Measurements from ENCODE around the gene OR52I1.
A peak's percentile ranks its signal among the peaks of the same experiment; 100 is the strongest.

OR52I1 gene

DNA sequence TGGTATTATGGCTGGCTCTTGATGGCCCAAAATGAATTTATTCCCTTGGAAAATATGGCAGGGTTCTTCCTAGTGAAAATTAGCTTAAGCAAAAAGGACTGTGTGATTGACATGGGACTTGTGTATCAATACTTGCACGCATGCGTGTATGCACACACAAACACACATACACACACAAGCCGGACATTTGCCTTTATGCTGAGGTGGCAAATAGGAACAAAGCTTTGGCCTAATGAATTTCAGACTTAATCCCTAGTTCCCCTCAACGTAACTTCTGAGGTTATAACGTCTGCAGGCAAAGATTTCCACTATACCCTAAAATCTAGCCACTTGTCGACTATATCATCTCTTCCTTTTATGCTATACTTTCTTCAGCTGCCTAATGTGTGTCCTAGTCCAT, 15.2 kb upstream of the OR52I1 start:
- Histone ChIP-seq H3K36me3 (ENCODE audit: control insufficient read depth, insufficient read depth, low read length) (no peaks in the 10 kb centered on the region), H3K9me3 (ENCODE audit: control insufficient read depth, insufficient read depth, low read length) (no peaks in the 10 kb centered on the region), H3K4me1 (ENCODE audit: control insufficient read depth, insufficient read depth, low read length) (no peaks in the 10 kb centered on the region), H3K27me3 (ENCODE audit: control insufficient read depth, insufficient read depth, low read length) (no peaks in the 10 kb centered on the region), H3K4me3 (ENCODE audit: low read depth, low read length) (no peak overlapping the region), H3K9ac (ENCODE audit: low read depth, low read length) (no peak overlapping the region)

DNA sequence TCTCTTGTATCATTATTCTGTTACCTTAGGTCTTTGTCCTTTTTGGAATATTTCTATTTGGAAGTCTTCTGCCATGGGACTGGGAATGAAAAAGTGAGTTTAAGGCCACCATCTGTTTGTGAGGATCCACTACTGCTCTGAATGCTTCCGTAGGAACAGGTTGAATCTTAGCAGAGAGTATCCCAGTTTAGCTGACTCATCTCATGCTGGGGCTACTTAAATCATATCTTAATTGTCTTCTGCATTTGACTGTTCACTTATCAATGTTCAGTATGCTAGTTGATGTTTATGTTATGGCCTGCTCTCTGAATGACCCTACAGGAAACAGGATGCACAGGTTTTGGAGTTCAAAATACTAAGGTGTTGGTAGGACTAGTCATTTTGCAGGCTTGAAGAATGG, 13.7 kb upstream of the OR52I1 start:
- no peaks in the 10 kb centered on the region for H3K36me3 ChIP-seq (ENCODE audit: control insufficient read depth, insufficient read depth, low read length)
- H3K27me3 ChIP-seq (ENCODE audit: control insufficient read depth, insufficient read depth, low read length): no peaks in the 10 kb centered on the region
- no peak overlapping the region for H3K9ac ChIP-seq (ENCODE audit: low read depth, low read length)

DNA sequence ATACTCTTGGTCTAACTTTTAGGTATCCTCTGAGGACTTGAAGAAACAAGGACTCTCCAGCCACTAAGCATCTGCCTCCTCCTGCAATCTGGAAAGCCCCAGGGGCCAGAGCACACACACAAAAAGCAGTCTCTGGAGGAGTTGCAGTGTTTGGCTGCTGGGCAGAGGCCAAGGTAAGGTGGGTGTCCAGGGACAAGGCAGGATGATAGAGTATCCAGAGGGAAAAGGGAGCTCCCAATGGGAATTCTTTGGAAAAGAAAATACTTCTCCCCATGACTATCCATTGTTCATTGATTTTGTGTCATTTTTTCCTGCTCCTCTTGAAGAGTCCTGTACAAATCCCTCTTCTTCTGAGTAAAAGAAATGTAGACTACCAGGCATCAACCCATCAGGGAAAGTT, 12.4 kb upstream of the OR52I1 start, which contains the start of gene OR52I2:
TSS of gene OR52I2 (plus strand) at position 301 of the 400 bp plus-strand sequence.
- no peaks in the 10 kb centered on the region for H3K27me3 ChIP-seq (ENCODE audit: control insufficient read depth, insufficient read depth, low read length)
- no peaks in the 10 kb centered on the region for H3K36me3 ChIP-seq (ENCODE audit: control insufficient read depth, insufficient read depth, low read length)
- no peaks in the 10 kb centered on the region for H3K9me3 ChIP-seq (ENCODE audit: control insufficient read depth, insufficient read depth, low read length)

More for the DNA sequence above, 13.7 kb upstream of the OR52I1 start:
- H3K4me3 ChIP-seq (ENCODE audit: low read depth, low read length): no peak overlapping the region
- H3K4me1 ChIP-seq (ENCODE audit: control insufficient read depth, insufficient read depth, low read length): no peaks in the 10 kb centered on the region
- no peaks in the 10 kb centered on the region for H3K9me3 ChIP-seq (ENCODE audit: control insufficient read depth, insufficient read depth, low read length)

DNA sequence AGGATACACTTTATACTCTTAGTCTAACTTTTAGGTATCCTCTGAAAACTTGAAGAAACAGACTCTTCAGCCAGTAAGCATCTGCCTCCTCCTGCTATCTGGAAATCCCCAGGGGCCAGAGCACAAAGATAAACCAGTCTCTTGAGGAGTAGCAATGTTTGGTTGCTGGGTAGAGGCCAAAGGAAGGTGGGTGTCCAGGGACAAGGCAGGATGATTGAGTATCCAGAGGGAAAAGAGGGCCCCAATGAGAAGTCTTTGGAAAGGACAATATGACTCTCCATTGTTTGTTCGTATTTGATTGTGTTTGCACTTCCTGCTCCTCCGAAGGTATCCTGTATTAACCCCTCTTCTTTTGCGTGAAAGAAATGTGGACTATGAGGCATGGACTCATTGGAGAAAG, 4.8 kb upstream of the OR52I1 start:
- Histone ChIP-seq H3K4me1 (ENCODE audit: control insufficient read depth, insufficient read depth, low read length) (no peaks in the 10 kb centered on the region), H3K4me3 (ENCODE audit: low read depth, low read length) (no peak overlapping the region), H3K9ac (ENCODE audit: low read depth, low read length) (no peak overlapping the region), H3K9me3 (ENCODE audit: control insufficient read depth, insufficient read depth, low read length) (no peaks in the 10 kb centered on the region), H3K27me3 (ENCODE audit: control insufficient read depth, insufficient read depth, low read length) (no peaks in the 10 kb centered on the region), H3K36me3 (ENCODE audit: control insufficient read depth, insufficient read depth, low read length) (no peaks in the 10 kb centered on the region)

More for the DNA sequence above, 12.4 kb upstream of the OR52I1 start, which contains the start of gene OR52I2:
- Histone ChIP-seq H3K4me3 (ENCODE audit: low read depth, low read length) (no peak within 1 kb of the TSS), H3K4me1 (ENCODE audit: control insufficient read depth, insufficient read depth, low read length) (no peaks in the 10 kb centered on the region), H3K9ac (ENCODE audit: low read depth, low read length) (no peak within 1 kb of the TSS)

DNA sequence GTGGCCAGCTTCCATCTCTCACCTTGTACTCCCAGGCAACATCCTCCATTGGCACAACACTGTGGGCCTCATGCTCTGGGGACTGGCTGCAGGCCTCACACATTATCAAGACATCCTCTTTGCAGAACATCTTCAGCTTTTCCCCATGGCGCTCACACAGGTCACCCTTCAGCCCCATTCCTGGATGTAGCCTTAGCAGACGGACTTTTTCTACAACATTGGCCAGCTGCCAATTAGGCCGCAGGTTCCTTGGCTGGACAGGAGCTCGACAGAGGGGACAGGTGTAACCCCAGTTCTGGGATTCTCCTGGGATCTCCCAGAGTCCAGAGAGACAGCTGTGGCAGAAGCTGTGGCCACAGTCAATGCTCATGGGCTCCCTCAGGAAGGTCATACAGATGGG, 11.2 kb downstream of the OR52I1 start:
- Histone ChIP-seq H3K27me3 (ENCODE audit: control insufficient read depth, insufficient read depth, low read length) (peaks cover 3% of the 10 kb centered on the region), H3K36me3 (ENCODE audit: control insufficient read depth, insufficient read depth, low read length) (peaks cover 4% of the 10 kb centered on the region), H3K4me1 (ENCODE audit: control insufficient read depth, insufficient read depth, low read length) (peaks cover 5% of the 10 kb centered on the region), H3K4me3 (ENCODE audit: low read depth, low read length) (no peak overlapping the region), H3K9me3 (ENCODE audit: control insufficient read depth, insufficient read depth, low read length) (no peaks in the 10 kb centered on the region), H3K9ac (ENCODE audit: low read depth, low read length) (no peak overlapping the region)

DNA sequence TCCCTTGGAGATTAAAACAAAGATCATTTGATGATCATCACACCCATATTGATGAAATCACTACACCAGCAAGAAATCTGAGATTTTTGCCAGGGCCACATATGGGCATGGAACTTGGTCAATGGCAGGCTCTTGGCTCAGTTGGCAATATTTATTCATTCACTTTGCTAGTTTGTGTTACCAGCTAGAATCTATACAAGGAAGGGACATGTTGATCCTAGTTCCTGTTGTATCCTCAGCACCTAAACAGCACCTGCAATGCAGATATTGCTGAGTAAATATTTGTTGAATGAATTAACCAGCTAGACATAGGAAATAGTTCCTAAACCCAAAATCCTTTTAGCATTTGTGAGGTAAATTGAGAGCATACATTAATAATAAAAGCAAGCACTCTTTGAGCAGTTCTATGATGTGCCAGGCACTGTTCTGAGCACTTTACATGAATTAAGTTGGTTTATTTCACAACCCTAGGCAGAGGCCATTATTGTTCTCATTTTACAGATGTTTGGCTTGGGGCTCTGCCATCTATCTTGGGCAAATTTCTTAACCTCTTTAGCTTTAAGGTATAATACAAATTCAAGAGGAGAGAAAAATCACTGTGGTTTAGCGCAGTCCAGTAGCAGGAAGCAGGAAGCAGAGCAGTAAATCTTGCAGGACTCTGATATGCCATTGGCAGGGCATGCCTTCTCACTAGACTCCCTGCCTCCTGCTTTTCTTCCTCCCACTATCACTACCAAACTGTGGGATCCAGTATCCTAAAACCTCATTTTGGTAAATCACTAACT, 12.6 kb downstream of the OR52I1 start:
- Histone ChIP-seq H3K9me3 (ENCODE audit: control insufficient read depth, insufficient read depth, low read length) (no peaks in the 10 kb centered on the region), H3K36me3 (ENCODE audit: control insufficient read depth, insufficient read depth, low read length) (no peaks in the 10 kb centered on the region), H3K27me3 (ENCODE audit: control insufficient read depth, insufficient read depth, low read length) (peaks cover 4% of the 10 kb centered on the region), H3K9ac (ENCODE audit: low read depth, low read length) (no peak overlapping the region), H3K4me3 (ENCODE audit: low read depth, low read length) (no peak overlapping the region), H3K4me1 (ENCODE audit: control insufficient read depth, insufficient read depth, low read length) (peaks cover 5% of the 10 kb centered on the region)

DNA sequence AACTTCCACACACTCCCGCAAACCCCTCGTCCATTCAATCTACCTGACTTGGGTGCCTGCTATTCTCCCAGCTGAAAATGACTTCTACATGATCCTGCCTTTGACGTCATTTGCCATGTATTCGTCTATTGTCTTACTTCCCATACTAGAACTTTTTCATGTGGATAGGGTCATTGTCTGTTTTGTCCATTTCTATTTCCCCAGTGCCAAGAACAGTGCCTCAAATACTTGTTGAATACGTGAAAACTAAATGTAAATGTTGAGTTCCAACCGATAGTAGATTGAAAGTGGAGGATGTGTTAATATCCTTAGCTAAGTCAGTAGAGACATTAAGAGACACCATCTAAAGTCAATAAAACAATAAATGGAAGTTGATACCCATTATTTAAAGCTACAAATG, 13.3 kb downstream of the OR52I1 start:
- no peaks in the 10 kb centered on the region for H3K36me3 ChIP-seq (ENCODE audit: control insufficient read depth, insufficient read depth, low read length)
- H3K9ac ChIP-seq (ENCODE audit: low read depth, low read length): no peak overlapping the region
- peak overlapping the region; percentile 75 for H3K4me3 ChIP-seq (ENCODE audit: low read depth, low read length)
- H3K9me3 ChIP-seq (ENCODE audit: control insufficient read depth, insufficient read depth, low read length): no peaks in the 10 kb centered on the region
- H3K27me3 ChIP-seq (ENCODE audit: control insufficient read depth, insufficient read depth, low read length): peaks cover 4% of the 10 kb centered on the region
- peaks cover 5% of the 10 kb centered on the region for H3K4me1 ChIP-seq (ENCODE audit: control insufficient read depth, insufficient read depth, low read length)

DNA sequence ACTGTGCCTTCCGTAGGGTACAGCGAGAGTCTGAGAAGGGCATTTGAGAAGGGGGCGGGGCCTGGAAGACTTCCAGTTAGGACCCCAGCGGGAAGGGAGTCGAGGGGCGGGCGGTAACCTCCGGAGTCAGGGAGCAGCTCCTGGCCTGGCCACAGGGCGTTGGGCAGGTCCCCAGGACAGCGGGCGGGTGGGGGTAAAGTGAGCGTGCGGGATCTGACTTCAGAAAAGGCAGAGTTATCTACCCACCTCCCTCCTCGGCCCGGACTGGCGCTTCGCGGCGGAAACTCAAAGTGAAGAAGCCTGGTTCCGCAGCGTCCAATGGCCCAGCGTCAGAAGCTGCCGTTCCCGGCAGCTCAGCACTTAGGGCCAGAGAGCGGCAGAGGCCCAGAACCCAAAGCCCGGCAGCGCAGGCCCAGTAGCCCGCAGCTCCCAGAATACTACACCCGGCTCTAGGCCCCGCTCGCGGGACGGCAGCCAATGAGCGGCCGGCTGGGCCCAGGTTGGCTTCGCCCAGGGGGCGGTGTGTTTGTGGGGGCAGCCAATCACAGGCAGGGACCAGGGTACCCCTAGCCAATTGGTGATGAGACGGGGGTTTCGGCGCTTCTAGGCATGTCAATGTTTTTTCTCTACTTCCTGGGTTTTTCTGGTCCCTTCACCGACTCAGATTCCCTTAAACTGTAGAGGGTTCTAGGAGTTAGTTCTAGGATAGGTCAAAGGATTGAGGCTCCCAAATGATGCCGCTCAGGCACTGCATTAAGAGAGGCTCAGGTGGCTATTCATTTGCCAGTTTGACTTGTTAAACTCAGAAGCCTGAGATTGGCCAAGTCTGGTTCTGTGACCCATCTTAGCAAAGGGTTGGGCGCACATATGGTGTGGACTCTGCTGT, 14.2 kb downstream of the OR52I1 start, which contains the start of gene TRIM68:
TSS of gene TRIM68 (minus strand) at position 451 of the 886 bp plus-strand sequence. CDS start 2,727 bp downstream, outside the sequence.
- peak within 1 kb of the TSS; percentile 75 for H3K4me3 ChIP-seq (ENCODE audit: low read depth, low read length)
- peak within 1 kb of the TSS; percentile 62 for H3K9ac ChIP-seq (ENCODE audit: low read depth, low read length)
- H3K4me1 ChIP-seq (ENCODE audit: control insufficient read depth, insufficient read depth, low read length): peaks cover 5% of the 10 kb centered on the region
- no peaks in the 10 kb centered on the region for H3K9me3 ChIP-seq (ENCODE audit: control insufficient read depth, insufficient read depth, low read length)
- H3K36me3 ChIP-seq (ENCODE audit: control insufficient read depth, insufficient read depth, low read length): no peaks in the 10 kb centered on the region
- H3K27me3 ChIP-seq (ENCODE audit: control insufficient read depth, insufficient read depth, low read length): peaks cover 4% of the 10 kb centered on the region

DNA sequence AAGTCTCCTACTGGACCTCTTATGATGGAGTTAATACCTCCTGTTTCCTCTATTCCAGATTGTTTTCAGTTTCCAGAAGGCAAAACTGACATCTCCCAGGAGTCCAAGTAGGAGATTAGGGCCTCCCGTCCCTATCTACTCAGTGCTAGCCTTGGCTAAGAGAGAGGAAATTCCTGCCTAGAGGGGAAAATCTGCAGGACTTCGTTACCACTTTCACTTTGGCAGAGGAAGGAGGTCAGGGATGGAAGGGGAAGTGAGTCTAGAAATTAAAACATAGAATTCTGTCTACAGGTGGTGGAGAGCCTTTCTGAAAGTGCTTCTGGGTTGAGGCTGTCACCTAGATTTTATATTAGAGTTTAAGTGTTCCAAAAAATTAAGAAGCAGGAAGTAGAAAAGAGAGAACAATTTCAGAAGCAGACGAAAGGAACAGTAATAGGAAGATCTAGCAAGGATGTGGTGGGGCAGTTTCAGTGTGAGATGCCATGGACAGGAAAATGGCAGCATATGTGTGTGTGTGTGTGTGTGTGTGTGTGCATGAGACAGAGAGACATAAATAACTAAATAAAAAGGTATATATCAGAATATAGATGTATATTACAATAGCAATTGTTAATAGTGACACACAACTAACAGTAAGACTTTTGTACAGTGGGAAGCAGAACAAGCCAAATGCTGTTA, 16.6 kb downstream of the OR52I1 start:
- peaks cover 4% of the 10 kb centered on the region for H3K27me3 ChIP-seq (ENCODE audit: control insufficient read depth, insufficient read depth, low read length)
- H3K4me3 ChIP-seq (ENCODE audit: low read depth, low read length): no peak overlapping the region
- no peaks in the 10 kb centered on the region for H3K9me3 ChIP-seq (ENCODE audit: control insufficient read depth, insufficient read depth, low read length)
- H3K36me3 ChIP-seq (ENCODE audit: control insufficient read depth, insufficient read depth, low read length): no peaks in the 10 kb centered on the region
- peaks cover 5% of the 10 kb centered on the region for H3K4me1 ChIP-seq (ENCODE audit: control insufficient read depth, insufficient read depth, low read length)
- no peak overlapping the region for H3K9ac ChIP-seq (ENCODE audit: low read depth, low read length)

DNA sequence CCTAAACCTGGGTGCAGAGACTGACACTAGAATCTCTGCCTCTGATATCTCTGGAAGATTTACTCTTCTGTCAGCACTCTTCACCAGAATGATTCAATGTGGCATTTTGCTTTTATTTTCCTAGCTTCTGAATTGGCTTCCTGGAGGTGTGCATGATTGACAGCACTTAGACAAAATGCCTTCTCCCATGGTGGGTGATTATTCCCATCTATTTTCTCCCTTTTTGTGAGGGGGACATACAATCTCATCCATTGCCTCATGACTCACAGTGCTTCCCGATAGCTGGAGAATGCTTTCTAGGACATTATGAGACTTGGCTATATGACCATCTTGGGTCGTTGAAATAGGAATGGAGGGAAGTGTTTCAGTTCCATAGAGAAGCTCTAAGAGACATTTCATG, 18.1 kb downstream of the OR52I1 start:
- Histone ChIP-seq H3K27me3 (ENCODE audit: control insufficient read depth, insufficient read depth, low read length) (peaks cover 4% of the 10 kb centered on the region), H3K4me3 (ENCODE audit: low read depth, low read length) (no peak overlapping the region), H3K36me3 (ENCODE audit: control insufficient read depth, insufficient read depth, low read length) (no peaks in the 10 kb centered on the region), H3K9ac (ENCODE audit: low read depth, low read length) (no peak overlapping the region), H3K9me3 (ENCODE audit: control insufficient read depth, insufficient read depth, low read length) (no peaks in the 10 kb centered on the region), H3K4me1 (ENCODE audit: control insufficient read depth, insufficient read depth, low read length) (peaks cover 4% of the 10 kb centered on the region)

DNA sequence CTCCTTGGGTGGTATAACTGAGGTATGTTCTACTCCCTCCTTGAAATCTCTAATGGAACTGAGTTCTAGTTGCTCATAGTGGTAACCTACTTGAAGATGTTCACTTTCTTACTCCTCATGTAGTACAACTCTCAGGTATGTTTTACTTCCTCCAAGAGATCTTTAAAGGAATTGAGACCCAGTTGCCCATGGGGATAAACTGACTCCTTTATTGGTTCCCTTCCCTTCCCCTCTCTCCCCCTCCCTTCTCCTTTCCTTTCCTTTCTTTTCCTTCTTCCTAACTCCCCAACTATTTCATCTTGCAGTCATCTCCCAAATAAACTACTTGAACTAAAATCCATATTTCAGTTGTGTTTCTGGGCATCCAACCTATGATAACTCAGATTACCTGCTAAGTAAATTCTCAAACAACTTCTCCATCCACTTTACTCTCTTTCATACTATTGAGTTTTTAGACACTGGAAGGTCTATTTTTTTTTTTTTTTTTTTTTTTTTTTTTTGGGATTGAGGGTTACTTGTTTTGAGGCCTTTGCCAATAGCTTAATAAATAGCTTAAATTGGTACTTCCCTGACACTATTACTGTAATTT, 22.1 kb downstream of the OR52I1 start:
- no peaks in the 10 kb centered on the region for H3K9me3 ChIP-seq (ENCODE audit: control insufficient read depth, insufficient read depth, low read length)
- H3K36me3 ChIP-seq (ENCODE audit: control insufficient read depth, insufficient read depth, low read length): no peaks in the 10 kb centered on the region
- no peak overlapping the region for H3K4me3 ChIP-seq (ENCODE audit: low read depth, low read length)
- H3K4me1 ChIP-seq (ENCODE audit: control insufficient read depth, insufficient read depth, low read length): no peaks in the 10 kb centered on the region
- H3K27me3 ChIP-seq (ENCODE audit: control insufficient read depth, insufficient read depth, low read length): no peaks in the 10 kb centered on the region
- no peak overlapping the region for H3K9ac ChIP-seq (ENCODE audit: low read depth, low read length)

All from iPS-15b (cell line).